Measurements from ENCODE around the gene CTSZ. TPM values are rescaled to one million over a fixed set of nuclear protein-coding genes. Genes with fewer than 3 reads are reported as not detected.

Gene CTSZ
- total and polyA plus RNA-seq, 2 donors (not counting 1 experiment from before 2014, with no cell fraction given): 285 to 319 TPM

GRCh38 chr20:59030911-59031563 lies 24.0 kb upstream of the CTSZ start:
- Mint-ChIP-seq H3K27ac (peak overlapping the region; percentile 98), H3K4me1 (peaks cover 53% of the 10 kb centered on the region), H3K9me3 (ENCODE audit: insufficient read depth) (no peaks in the 10 kb centered on the region), H3K4me3 (peak overlapping the region; percentile 97), H3K27me3 (no peaks in the 10 kb centered on the region)
- 68% methylated on average over 4 of the region's 7 CpGs for WGBS (ENCODE audit: insufficient coverage)
- peaks cover 27 to 37% of the 10 kb centered on the region in 2 donors for H3K4me1 ChIP-seq (ENCODE audit: control insufficient read depth in 2 of 2, insufficient read depth in 2 of 2, low read length in 2 of 2)
- no peaks in the 10 kb centered on the region for H3K9me3 ChIP-seq (ENCODE audit: control extremely low read depth in 1 of 3, control insufficient read depth in 2 of 3, insufficient read depth in 1 of 3, low read length in 2 of 3)
- H4K20me1 ChIP-seq (ENCODE audit: control insufficient read depth, insufficient read depth, low read length, poor library complexity, severe bottlenecking): peaks cover 54% of the 10 kb centered on the region
- H3K79me2 ChIP-seq (ENCODE audit: control insufficient read depth, insufficient read depth, low read length): peaks cover 68% of the 10 kb centered on the region
- H3K27me3 ChIP-seq (replicated peaks in 1 of 4; ENCODE audit: control extremely low read depth in 1 of 4, control insufficient read depth in 3 of 4, insufficient read depth in 4 of 4, low read length in 3 of 4): no peaks in the 10 kb centered on the region
- ChIA-PET CTCF (interaction anchor here (1.5 to 3.5 kb wide), 7 partner anchors 22 to 176 kb away, joined by 5 to 32 read pairs (median 10); no protein-coding TSS in a partner anchor), POLR2A (interaction anchor here (0.6 to 2.6 kb wide), 7 partner anchors 12 to 142 kb away, joined by 5 to 30 read pairs (median 10); partner anchors contain the start of gene PRELID3B)
- H3K36me3 ChIP-seq (replicated peaks in 1 of 2; ENCODE audit: control extremely low read depth in 1 of 2, control insufficient read depth in 1 of 2, extremely low read depth in 1 of 2, insufficient read depth in 2 of 2, low read length in 1 of 2): peaks cover 0 to 68% of the 10 kb centered on the region in 2 experiments
- H2AFZ ChIP-seq (ENCODE audit: insufficient read depth, low read depth, low read length, poor library complexity, severe bottlenecking): peak overlapping the region; percentile 90
- DNase-seq (no peak), ATAC-seq (ENCODE audit: low read depth) (no peak)
- peak overlapping the region; percentile 68 to 82 (median 80) for H3K4me3 ChIP-seq (ENCODE audit: control extremely low read depth in 1 of 5, extremely low read depth in 1 of 5, insufficient read depth in 1 of 5, low read depth in 2 of 5, low read length in 4 of 5)
- peak overlapping the region; percentile 82 to 89 for H3K27ac ChIP-seq (ENCODE audit: low read length in 2 of 2)
- TF ChIP-seq CTCF (IDR thresholded peaks at IDR 0.05) (no peak), EZH2 (IDR thresholded peaks at IDR 0.05; ENCODE audit: borderline replicate concordance, insufficient read depth, low read depth, low read length, poor library complexity, severe bottlenecking) (no peak)
- peak overlapping the region; percentile 85 for H3K9ac ChIP-seq (ENCODE audit: low read length)
- peak overlapping the region; percentile 88 for H3K4me2 ChIP-seq (replicated peaks; ENCODE audit: low read depth, low read length, poor library complexity, severe bottlenecking)
- intact Hi-C loops (cut with micrococcal nuclease): no loop called here

- H3K4me2 ChIP-seq (replicated peaks; ENCODE audit: low read depth, low read length, poor library complexity, severe bottlenecking): peak overlapping the region; percentile 13
- POLR2A ChIA-PET: no interaction called here
- peaks cover 72% of the 10 kb centered on the region for H4K20me1 ChIP-seq (ENCODE audit: control insufficient read depth, insufficient read depth, low read length, poor library complexity, severe bottlenecking)
- peak overlapping the region; percentile 53 for H3K27ac Mint-ChIP-seq
- H3K27me3 ChIP-seq (replicated peaks in 1 of 4; ENCODE audit: control extremely low read depth in 1 of 4, control insufficient read depth in 3 of 4, insufficient read depth in 4 of 4, low read length in 3 of 4): no peaks in the 10 kb centered on the region
- H3K79me2 ChIP-seq (ENCODE audit: control insufficient read depth, insufficient read depth, low read length): peaks cover 74% of the 10 kb centered on the region
- 100% methylated on average over 1 of the region's 2 CpGs for WGBS (ENCODE audit: insufficient coverage)
- no peak for DNase-seq
- no peaks in the 10 kb centered on the region for H3K9me3 Mint-ChIP-seq (ENCODE audit: insufficient read depth)
- no peak for ATAC-seq (ENCODE audit: low read depth)
- peaks cover 27 to 37% of the 10 kb centered on the region in 2 donors for H3K4me1 ChIP-seq (ENCODE audit: control insufficient read depth in 2 of 2, insufficient read depth in 2 of 2, low read length in 2 of 2)
- no peaks in the 10 kb centered on the region for H3K9me3 ChIP-seq (ENCODE audit: control extremely low read depth in 1 of 3, control insufficient read depth in 2 of 3, insufficient read depth in 1 of 3, low read length in 2 of 3)
- peak overlapping the region in 1 of 2 donors; percentile 5 for H3K27ac ChIP-seq (ENCODE audit: low read length in 2 of 2)
- CTCF ChIA-PET: no interaction called here
- H3K4me3 ChIP-seq (ENCODE audit: control extremely low read depth in 1 of 5, extremely low read depth in 1 of 5, insufficient read depth in 1 of 5, low read depth in 2 of 5, low read length in 4 of 5): no peak overlapping the region
- no peak overlapping the region for H2AFZ ChIP-seq (ENCODE audit: insufficient read depth, low read depth, low read length, poor library complexity, severe bottlenecking)
- TF ChIP-seq EZH2 (IDR thresholded peaks at IDR 0.05; ENCODE audit: borderline replicate concordance, insufficient read depth, low read depth, low read length, poor library complexity, severe bottlenecking) (no peak), CTCF (IDR thresholded peaks at IDR 0.05) (no peak)
- intact Hi-C loops (cut with micrococcal nuclease): no loop called here
- H3K4me1 Mint-ChIP-seq: peaks cover 60% of the 10 kb centered on the region
- peak overlapping the region; percentile 1 for H3K9ac ChIP-seq (ENCODE audit: low read length)
- peak overlapping the region; percentile 23 for H3K4me3 Mint-ChIP-seq
- H3K36me3 ChIP-seq (replicated peaks in 1 of 2; ENCODE audit: control extremely low read depth in 1 of 2, control insufficient read depth in 1 of 2, extremely low read depth in 1 of 2, insufficient read depth in 2 of 2, low read length in 1 of 2): peaks cover 0 to 68% of the 10 kb centered on the region in 2 experiments
- no peaks in the 10 kb centered on the region for H3K27me3 Mint-ChIP-seq
These were observed 21.8 kb upstream of the CTSZ start for GRCh38 chr20:59028812-59029211.
